ENCODE measurements around the gene METTL9.

DNA sequence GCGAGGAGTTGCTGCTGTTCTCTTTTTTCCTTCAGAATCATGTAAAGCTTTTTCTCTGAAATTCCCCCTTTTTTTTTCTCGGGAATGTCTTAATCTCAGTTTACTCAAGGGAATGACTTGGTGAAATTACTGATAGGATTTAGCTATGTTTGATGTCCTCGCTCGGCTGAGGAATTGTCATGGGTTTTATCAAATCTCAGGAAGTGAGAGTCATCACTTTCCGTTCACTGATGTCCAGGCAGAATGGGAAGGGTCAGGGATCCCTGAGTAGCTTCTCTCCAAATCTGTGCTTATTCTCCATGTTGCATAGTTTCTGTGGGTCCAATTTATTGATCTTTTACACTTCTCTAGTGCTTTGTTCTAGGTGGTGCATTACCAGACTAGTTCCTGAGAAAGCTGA, 46.7 kb downstream of the METTL9 start:
- TF ChIP-seq EZH2 (IDR thresholded peaks at IDR 0.05; ENCODE audit: low read length, missing control alignments), result no peak
- TF ChIP-seq, protein P1, sequence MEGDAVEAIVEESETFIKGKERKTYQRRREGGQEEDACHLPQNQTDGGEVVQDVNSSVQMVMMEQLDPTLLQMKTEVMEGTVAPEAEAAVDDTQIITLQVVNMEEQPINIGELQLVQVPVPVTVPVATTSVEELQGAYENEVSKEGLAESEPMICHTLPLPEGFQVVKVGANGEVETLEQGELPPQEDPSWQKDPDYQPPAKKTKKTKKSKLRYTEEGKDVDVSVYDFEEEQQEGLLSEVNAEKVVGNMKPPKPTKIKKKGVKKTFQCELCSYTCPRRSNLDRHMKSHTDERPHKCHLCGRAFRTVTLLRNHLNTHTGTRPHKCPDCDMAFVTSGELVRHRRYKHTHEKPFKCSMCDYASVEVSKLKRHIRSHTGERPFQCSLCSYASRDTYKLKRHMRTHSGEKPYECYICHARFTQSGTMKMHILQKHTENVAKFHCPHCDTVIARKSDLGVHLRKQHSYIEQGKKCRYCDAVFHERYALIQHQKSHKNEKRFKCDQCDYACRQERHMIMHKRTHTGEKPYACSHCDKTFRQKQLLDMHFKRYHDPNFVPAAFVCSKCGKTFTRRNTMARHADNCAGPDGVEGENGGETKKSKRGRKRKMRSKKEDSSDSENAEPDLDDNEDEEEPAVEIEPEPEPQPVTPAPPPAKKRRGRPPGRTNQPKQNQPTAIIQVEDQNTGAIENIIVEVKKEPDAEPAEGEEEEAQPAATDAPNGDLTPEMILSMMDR (conservative IDR thresholded peaks at IDR 0.05 in 1 of 2, IDR thresholded peaks at IDR 0.05 in 1 of 2; ENCODE audit: low read depth in 1 of 2, low read length in 2 of 2), result no peak

Data from fibroblast of lung (primary cell).